ENCODE data around the gene STPG3. TPM values are rescaled to one million over a fixed set of nuclear protein-coding genes. Genes with fewer than 3 reads are reported as not detected.

Gene STPG3
- total and polyA plus RNA-seq, 9 of the 15 experiments (the other 6 are each of a cell fraction or from before 2014, with no cell fraction given): not detected

GRCh38 chr9:137221095-137221505 is 30.0 kb upstream of the STPG3 start:
- Histone ChIP-seq H3K36me3 (ENCODE audit: control insufficient read depth, insufficient read depth, low read length) (peaks cover 11% of the 10 kb centered on the region; the same call in 1 of the 3 replicates), H3K4me1 (replicated peaks in 1 of 2; ENCODE audit: control insufficient read depth in 2 of 2, insufficient read depth in 2 of 2, low read length in 2 of 2) (peaks cover 34 to 95% of the 10 kb centered on the region in 2 experiments), H3K27ac (ENCODE audit: extremely low read depth, low read depth, low read length) (no peak overlapping the region), H3K27me3 (ENCODE audit: control insufficient read depth in 2 of 2, insufficient read depth in 2 of 2, low read length in 2 of 2) (no peaks in the 10 kb centered on the region), H4K20me1 (replicated peaks; ENCODE audit: control insufficient read depth, insufficient read depth, low read length) (no peaks in the 10 kb centered on the region), H2AFZ (ENCODE audit: low read depth, low read length) (no peak overlapping the region), H3K4me2 (ENCODE audit: insufficient read depth, low read length) (no peak overlapping the region), H3K9me1 (ENCODE audit: control insufficient read depth, insufficient read depth, low read length) (no peaks in the 10 kb centered on the region), H3K9me3 (replicated peaks; ENCODE audit: control insufficient read depth, insufficient read depth, low read depth, low read length) (no peaks in the 10 kb centered on the region), H3K9ac (ENCODE audit: insufficient read depth in 1 of 2, low read depth in 2 of 2, low read length in 2 of 2) (no peak overlapping the region), H3K79me2 (ENCODE audit: control insufficient read depth, insufficient read depth, low read length) (peaks cover 18% of the 10 kb centered on the region; the same call in 2 of the 3 replicates), H3K4me3 (no peak overlapping the region)
- ChIA-PET POLR2A (interaction anchor here (0.9 to 1.6 kb wide), 4 partner anchors 11 to 33 kb away, joined by 3 to 6 read pairs (median 4); partner anchors contain the start of genes ANAPC2 and SSNA1), CTCF (ENCODE audit: low intra/inter-chr PET ratio) (no interaction called here)
- DNase-seq (ENCODE audit: extremely low read depth in 1 of 4, low spot score in 3 of 4) (no peak), ATAC-seq (no peak), FAIRE-seq (no peak)
- TF ChIP-seq CHD1 (IDR thresholded peaks at IDR 0.05; ENCODE audit: low read length): no peak
- no peak for TF ChIP-seq ZNF384 (IDR thresholded peaks at IDR 0.05; ENCODE audit: low read depth, low read length)
- TF ChIP-seq VEZF1 (CRISPR knock-in tag; IDR thresholded peaks at IDR 0.05): peak; percentile 21; the same call in 1 of the 2 replicates
- no peak for TF ChIP-seq ZZZ3 (IDR thresholded peaks at IDR 0.05)
- in situ Hi-C loops (cut with MboI): no loop called here
- no TSS peak for BruUV-seq (replicated peaks)
- intact Hi-C loops (cut with micrococcal nuclease): no loop called here
- WGBS (ENCODE audit: insufficient coverage, low coverage, missing lambda C conversion rate): no CpG with 5 or more reads among the region's 14 CpGs
